ENCODE data around the gene PTPMT1.
A peak's percentile ranks its signal among the peaks of the same experiment; 100 is the strongest.

Gene PTPMT1

DNA sequence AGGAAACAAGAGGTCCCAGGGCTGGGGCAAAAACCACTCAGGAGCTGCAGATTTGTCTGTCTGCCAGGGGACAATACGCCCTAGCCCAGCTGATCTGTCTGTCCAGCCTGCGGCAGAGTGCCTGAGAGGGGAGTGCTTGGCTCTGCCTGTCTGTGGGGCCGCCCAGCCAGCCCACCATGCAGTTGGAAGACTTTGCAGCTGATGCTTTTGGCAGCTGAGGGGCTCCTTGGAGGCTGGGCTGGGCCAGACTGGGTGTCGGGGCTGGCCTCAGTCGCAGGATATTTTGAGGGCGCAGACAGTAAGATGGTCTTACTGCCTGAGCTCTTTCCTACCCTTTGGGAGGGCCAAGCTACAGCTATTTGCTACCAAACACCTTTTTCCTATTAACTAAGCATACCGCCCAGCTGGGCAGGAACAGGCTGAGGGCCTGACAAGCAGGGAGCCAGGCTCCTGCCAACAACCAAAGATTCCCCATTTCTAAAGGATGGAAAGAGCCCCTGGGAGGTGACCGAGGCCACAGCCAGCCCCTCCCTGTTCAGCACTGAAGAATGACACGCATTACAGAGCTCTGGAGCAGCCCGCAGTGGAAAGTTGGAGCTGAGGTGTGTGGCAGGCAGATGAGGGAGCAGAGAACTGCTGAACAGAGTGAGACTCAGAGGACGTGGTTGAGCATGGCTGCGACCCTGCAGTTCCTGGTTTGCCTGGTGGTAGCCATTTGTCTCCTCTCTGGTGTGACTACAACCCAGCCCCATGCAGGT lies 20.9 kb downstream of the PTPMT1 start, which contains the start of gene FAM180B:
Gene FAM180B, plus strand, starts transcription at position 581 of the 758 bp plus-strand sequence. Its CDS starts 91 bp downstream, at position 672.
- peak; percentile 76 for DNase-seq

DNA sequence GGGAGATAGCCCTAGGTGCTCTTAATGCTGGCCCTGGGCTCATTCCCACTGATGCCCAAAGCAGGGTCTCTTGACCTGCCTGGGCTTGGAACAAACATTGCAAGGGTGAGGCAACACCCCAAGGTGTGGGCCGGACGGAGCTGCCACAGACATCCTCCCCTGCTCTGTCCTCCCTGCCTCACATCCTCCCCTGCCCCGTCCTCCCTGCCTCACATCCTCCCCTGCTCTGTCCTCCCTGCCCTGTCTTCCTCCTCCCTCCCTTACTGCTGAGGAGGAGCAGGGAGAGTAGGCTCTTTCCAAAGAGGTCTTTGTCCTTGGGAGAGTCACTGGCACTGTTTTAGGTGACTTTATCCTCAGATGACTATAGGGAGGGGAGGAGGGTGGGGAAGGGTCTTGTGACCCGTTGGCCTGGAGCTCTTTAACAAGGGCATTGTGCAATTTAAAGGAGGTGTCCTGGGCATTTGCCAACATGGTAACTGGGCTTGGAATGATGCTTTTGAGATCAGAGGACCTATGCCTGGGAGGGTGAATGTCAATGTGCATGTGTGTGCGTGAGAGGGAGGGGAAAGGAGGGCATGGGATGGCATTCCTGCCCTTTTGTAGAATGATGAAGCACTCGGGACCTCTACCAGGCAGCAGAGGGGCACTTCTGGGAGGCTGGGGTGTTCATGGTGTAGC lies 21.8 kb downstream of the PTPMT1 start:
- no peak for DNase-seq

DNA sequence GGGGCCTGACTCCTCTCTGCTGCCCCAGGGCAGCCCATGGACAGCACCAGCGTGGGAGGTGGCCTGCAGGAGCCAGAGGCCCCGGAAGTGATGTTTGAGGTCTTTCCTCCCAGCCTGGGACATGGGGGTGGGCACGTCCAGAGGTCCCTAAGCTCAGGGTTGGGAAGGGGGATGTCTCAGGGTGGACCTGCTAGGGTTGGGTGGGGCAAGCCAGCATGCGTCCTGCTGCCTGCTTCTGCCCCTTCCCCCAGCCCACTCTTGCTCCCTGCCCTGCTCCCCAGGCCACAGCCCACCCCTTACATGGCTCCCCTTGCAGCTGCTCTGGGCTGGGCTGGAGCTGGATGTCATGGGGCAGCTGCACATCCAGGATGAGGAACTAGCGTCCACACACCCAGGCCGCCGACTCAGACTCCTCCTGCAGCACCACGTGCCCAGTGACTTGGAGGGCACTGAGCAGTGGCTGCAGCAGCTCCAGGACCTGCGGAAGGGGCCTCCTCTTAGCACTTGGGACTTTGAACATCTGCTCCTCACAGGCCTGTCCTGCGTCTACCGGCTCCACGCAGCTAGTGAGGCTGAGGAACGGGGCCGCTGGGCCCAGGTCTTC lies 22.4 kb downstream of the PTPMT1 start:
- no peak for DNase-seq

DNA sequence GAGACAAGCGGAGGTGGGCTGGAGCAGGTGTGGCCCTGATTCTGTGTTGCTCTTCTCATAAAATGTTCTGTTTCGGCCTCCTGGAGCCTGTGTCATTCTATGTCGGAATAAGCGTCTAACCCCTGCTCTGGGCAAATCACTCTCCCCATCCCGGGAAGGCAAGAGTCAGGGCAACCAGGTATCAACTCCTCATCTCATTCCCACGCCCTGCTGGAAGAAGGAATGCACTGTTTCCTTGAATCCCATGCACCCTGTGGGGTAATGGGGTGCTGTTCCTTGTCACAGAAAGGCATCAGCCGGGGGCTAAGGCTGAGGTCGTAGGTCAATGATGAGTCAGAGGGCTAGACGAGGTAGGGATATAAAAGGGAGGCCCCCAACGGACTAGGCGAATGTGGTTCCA lies 23.7 kb downstream of the PTPMT1 start:
- DNase-seq, result no peak

DNA sequence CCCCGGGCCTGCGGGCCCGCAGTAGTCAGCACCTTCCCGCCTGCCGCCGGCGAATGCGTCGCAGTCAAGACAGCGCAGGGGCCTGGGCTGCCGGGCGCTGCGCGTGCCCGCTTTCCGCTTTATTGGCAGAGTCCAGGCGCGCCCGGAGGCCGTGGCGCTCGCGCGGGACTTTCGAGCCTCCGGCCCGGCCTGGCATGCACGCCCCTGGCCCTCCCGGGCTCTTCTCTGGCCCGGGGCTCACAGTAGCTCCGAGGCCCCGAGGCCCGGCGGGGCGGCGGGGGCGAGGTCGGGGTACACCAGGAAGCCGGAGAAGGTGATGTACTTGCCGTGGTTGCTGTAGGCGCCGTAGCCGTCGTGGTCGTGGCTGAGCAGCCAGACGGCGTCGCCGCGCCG lies 24.2 kb downstream of the PTPMT1 start:
- no peak for DNase-seq

DNA sequence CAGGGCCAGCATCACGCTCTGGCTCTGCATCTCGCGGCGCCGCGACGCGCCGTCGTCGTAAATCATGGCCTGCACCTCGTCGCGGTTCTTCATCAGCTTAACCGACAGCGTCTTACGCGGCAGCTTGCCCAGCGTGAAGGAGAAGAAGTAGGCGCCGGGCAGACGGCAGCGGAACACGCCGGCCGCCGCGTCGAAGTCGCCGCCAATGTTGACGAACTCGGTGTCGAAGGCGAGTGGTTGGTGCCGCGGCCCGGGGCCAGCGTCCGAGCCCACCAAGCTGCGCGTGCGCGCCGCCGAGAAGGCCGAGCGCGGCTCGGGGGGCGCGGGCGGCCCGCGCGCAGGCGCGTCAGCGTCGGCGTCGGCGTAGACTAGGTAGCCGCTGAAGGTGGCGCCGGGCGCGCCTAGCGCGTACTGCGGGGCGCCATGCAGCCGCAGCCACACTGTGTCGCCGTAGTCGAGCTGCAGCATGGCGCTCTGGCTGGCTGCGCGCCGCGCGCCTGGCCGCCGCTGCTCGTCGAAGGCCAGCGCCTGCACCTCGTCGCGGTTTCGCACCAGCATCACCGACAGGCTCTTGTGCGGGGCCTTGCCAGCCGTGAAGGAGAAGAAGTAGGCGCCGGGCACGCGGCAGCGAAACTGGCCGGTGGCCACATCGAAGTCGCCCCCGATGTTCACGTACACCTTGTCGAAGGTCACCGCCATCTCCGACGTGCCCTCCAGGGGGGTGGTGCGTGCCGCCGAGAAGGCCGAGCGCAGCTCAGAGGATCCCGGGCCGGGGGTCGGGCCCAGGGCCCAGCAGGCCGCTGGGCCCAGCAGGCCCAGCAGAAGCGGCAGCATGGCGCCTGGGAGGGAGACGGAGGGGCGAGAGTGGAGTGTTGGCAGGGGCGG lies 24.8 kb downstream of the PTPMT1 start:
- peak; percentile 83 for DNase-seq

DNA sequence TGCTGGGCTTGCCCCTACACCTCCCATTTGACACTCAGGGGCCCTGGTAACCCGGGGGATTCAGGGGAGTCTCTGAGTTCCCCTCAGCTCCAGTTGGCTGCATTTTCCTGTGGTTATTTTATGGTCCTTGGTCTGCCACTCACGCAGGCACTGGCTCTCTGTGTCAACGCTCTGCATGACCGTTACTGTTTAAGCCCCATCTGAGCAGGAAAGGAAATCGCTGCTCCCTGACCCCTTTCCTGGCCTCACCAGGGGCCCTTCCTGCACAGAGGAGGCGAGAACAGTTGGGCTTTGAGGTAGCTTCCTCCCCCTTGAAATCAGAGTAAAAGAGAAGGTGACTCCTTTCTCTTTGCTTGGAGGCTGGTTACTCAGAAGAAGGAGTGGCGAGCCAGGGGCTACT lies 26.4 kb downstream of the PTPMT1 start:
- no peak for DNase-seq

DNA sequence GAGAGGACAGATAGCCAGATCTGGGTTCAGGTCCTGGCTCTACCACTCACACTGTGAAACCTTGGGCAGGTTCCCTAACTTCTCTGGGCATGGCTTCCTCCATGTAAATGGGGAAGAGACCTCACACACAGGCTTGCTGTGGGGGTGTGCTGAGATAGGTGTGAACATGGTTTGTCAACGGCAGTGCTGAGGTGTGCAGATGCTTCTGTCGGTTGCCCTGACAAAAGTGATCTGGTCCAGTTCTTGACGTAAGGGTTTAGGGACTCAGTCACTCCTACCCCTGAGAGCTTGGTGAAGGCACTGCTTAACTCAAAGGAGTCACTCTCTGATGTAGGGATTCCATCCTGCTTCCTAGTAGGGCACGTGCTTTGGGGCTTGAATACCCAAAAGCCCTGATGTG lies 26.9 kb downstream of the PTPMT1 start:
- DNase-seq, result no peak

DNA sequence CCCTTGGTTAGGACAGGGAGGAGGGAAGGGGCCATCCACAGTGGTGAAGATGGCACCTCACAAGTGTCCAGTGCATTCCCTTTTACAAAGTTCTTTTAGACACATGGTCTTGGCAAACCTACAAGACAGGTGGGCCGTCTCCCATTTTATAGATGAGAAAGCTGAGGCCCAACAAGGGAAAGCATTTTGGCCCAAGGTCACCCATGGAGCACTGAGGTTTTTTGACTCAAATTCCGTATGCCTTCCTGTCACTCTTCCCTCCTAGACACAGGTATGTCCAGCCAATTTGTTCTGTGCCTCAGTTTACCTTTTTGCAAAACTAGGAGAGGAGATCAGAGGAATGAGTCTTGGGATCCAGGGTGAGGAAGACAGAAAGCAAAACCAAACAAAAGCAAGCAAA lies 27.6 kb downstream of the PTPMT1 start:
- no peak for DNase-seq

DNA sequence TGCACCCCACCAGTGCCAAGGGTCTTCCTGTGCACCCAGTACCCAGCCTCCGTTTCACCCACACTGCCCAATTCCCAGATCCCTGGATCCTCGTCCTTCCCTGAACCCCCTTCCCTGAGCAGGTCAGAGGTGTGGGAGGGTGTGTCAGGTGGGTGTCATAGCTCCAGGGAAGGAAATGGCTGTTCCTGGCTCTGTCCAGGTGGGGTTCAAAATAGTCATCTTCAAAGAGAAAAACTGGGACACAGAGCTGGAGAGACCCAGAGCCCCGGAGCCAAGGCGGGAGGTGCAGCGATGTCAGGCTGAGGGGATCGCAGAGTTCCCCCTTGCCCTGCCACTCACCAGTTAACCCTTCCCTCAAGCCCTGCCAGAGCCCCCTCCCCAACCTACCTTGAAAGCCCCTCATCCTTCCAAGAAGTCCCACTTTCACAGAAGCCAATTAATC lies 28.1 kb downstream of the PTPMT1 start:
- DNase-seq, result no peak

DNA sequence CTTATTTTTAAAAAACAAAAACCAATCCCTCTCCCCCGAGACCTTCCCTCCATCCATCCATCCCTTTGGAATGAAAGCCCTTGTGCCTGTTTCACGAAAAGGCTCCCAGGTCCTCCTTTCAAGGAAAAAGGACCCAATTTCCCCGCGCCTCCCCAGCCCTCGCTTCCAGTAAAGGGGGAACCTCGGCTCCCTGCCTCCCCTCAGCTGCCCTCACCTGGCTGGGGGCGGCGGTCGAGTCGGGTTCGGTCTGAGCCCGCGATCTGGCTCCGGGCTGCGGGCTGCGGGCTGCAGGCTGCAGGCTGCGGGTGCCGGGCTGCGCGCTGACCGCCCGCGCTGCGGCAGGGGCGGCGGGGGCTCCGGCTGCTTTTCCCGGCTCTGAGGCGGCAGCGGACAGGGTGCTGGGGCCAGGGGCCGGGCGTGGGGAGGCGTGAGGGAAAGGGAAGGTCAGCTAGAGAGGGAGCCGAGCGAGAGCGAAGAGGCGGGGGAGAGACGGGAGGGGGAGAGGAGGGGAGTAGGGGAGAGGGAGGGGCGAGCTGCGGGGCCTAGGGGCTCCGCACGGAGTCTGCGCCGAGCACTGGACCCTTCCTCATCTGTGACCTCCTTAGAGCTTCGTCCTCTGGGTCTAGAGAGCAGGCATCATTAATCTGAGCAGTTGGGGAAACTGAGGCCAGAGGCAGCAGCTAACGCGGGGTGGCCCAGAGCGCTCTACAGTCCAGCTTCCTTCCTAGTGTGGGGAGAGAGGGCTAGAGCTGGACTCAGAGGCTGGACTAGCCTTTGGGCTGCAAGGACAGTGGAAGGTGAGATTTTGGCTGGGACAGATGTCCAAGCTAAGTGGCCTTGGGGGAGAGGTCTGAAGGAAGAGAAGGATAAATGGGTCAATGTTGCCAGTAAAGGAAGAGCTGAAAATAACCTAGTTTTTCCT lies 28.8 kb downstream of the PTPMT1 start, which contains the start of gene C1QTNF4:
Gene C1QTNF4, minus strand, starts transcription at position 478 of the 922 bp plus-strand sequence. CDS start 3,601 bp downstream, outside the sequence.
- DNase-seq, result no peak

DNA sequence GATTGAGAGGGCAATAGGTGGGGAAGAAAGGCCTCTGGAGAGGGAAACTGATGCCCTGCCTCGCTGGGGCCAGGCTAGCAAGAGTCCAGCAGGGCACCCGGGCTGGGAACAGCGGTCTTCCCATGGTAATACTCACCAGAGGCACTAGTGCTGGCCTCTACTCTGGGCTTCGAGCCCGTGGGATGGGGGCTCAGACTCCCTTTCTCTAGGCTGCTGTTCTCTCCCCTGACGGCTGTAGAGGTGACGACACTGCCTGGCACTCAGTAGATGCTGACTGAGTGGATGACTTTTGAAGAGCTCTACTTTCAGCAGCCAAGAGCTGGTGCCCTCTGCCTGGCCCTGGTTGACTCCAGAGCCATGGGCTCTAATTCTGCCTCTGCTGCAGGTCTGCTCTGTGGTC lies 29.6 kb downstream of the PTPMT1 start:
- no peak for DNase-seq

DNA sequence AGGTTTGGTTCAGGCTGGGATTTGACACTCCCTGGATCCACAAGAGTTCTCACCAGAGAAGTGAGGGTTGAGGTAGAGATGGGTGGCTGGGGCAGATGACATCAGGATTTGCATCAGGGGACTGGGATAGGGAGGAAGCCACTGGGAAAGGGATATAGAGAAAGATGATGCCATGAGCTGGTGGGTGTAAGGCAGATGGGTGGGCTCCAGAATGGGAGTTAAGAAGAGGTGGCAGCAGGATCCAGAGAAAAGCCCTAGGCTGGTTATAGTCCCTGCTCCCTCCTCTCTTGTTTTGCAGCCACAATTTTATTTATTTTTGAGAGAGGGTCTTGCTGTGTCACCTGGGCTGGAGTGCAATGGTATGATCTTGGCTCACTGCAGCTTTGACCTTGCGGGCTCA lies 30.6 kb downstream of the PTPMT1 start:
- DNase-seq, result no peak

DNA sequence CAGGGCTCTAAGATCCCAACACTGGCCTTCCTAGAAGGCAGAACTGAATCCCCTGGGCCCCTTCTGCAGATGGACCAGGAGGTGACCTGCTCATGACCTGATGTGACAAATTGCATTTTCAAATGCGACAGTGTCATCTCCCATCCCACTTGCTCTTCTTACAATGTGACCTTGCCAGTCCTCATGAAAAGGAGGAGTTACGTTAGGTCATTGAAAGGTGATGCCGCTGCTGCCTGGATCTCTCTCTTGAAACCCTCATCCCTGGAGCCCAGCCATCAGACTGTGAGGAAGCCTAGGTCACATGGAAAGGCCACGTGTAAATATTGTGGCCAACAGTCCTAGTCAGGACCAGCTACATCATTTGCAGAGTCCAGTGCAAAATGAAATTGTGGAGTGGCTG lies 34.5 kb downstream of the PTPMT1 start:
- no peak for DNase-seq

DNA sequence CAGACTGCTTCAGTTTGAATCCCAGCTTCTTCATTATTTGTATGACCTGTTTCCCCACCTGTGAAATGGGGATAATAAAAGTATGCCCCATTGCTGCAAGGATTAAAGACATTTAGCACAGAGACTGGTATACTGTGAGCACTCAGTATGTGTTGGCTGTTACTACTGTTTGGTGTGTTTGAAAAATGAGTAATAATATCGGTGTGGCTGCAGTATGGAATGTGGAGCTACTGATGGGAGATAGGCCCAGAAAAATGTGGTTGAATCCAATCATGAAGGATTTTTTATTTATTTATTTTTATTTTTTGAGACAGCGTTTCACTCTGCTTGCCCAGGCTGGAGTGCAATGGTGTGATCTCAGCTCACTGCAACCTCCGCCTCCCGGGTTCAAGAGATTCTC lies 37.9 kb downstream of the PTPMT1 start:
- DNase-seq, result no peak

DNA sequence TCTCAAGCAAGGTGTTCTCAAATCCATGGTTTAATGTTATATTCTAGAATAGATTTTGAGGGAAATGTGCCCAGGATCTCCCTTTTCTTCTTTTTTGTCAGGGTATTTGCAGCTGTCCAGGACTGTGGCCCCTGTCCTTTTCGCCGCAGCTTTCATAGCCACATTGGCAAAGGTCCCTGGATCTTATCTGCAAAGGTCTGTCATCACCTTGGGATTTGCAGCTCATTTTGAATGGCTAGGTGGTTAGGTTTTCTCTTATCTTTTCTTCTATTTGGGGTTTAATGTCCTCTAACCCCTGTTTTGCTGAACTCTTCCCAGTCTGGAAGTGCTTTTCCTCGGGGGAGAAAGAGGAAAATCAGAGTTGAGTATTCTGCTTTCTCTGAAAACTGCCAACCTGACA lies 40.5 kb downstream of the PTPMT1 start:
- no peak for DNase-seq

DNA sequence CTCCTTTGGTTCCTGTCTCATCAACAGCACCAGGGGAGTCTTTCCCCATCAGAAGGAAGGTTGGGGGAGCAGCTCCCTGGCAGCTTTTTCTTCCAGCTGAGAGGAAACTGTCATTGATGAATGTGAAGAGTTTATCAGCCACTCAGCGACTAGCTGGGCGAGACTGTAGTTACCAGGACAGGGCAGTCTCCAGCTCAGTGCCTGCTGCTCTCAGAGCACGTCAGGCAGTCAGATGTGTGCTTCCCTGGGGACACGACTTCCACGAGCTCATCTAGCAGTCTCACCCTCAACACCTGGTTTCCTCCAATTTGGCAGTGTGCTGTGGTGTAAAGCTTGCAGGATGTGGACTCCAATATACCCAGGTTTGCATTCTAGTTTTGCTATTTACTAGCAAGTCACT lies 41.3 kb downstream of the PTPMT1 start:
- DNase-seq, result no peak

DNA sequence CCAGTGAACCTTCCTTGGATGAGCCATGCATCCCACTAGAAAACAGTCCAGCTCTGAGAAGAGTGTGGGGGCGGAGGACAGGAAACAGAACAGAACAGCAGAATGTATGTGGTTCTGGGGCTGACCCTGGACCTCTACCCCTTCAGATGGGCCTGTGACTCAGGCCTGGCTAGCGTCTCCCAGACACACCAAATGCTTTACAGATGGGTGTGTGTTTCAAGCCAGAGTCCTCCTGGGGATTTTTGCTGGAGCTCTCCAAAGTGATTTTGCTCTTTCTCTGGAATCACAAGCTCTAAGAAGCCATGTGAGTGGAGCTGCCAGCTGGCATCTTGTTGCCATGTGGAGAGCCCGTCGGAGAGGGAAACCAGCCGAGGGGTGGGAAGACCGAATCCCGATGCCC lies 42.0 kb downstream of the PTPMT1 start:
- DNase-seq, result no peak

DNA sequence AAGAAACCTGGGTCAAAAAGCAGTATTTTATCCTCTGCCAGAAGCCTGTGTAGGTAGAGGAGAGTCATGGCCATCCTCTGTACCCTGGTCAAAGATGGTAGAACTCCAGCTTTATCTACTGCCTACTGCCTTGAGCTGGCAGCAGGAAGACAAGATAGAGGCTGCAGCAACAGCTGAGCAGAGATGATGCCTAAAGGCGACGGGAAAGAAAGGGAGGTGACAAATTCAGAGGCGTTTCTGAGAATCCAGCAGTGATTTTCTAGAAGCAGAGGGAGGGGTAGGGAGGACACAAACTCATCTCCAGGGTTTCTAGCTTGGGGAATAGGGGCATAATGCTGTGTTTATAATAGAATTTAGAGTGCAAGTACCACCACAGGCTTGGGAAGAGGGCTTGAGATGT lies 44.3 kb downstream of the PTPMT1 start:
- no peak for DNase-seq

DNA sequence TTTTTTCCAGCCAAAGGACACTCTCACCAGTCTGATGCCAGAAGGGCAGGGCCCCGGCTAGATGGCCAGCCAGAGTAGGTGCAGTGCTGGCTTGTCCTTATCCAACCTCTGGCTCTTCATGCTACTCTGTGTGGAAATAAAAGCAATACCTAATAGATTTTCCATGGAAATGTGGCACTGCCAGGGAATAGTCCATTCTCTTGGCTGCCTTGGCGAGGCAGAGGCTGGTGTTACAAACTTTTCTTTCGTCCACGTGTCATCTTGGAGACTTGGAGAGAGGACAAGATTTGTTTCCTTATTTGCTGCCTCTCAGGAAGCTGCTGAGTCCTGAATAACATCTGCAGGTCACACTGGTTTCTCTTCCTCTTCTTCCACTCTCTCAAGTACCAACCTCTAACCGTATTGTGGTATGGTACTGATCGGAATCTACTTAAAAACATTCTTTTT lies 46.0 kb downstream of the PTPMT1 start:
- DNase-seq, result no peak

DNA sequence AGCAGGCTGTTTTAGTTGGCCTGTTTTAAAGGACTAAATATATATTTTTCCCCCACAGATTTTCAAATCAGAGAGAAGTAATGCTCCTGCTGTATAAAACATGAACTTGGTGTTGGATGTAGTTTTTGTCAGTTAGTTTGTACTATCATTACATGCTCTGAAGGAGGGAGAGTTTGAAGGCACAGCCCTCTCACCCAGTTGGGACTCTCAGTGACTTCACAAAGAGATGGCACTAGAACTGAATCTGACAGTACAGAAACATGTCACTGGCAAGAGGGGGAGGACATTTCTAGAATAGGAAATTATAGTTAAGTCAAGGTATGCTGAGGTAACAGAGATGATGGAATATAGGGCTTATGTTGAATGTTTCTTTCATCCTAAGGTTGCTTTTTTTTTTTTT lies 49.9 kb downstream of the PTPMT1 start:
- no peak for DNase-seq

All from right forelimb (tissue), 1 donor.